A549 (cell line): ENCODE measurements around the gene GRM7. TPM values are rescaled to one million over a fixed set of nuclear protein-coding genes. Genes with fewer than 3 reads are reported as not detected.

ENCODE experiments used
- ATAC-seq, 2 experiments: fragments of 200-7000 bp in 1 of 2; fragments of >200 bp in 1 of 2; cut with Nextera tagmentation in 1 of 2; cut with Tn5 transposase in 1 of 2; 3 replicates each; pipeline versions ENCODE4 v1.8.0 to v1.9.1; 2018 to 2020; ENCODE audit warnings: mild to moderate bottlenecking in 1 of 2, moderate library complexity in 1 of 2
- CTCF ChIA-PET: fragments of 300-600 bp; sonication (Branson Sonifier 250); formaldehyde crosslinking; extraction: SDS; loops from one replicate; lab custom pipeline; 2021; ENCODE audit warnings: antibody characterized with exemption, inconsistent platforms; lab: Yijun Ruan, JAX
- POLR2A ChIA-PET: fragments of 350-600 bp; formaldehyde crosslinking; extraction: SDS; loops from one replicate; lab custom pipeline; 2021; ENCODE audit warnings: antibody characterized with exemption, inconsistent platforms; lab: Yijun Ruan, JAX
- DNase-seq, 2 experiments: peaks; one replicate each; pipeline versions ENCODE4 v3.0.0 to v3.0.0-alpha.2; 2011 to 2016; ENCODE audit warnings: low read depth in 1 of 2, low spot score in 1 of 2
- FAIRE-seq: peaks from 2 replicates; lab custom pipeline; 2011; peaks lifted over from hg19 to GRCh38; lab: Jason Lieb, UNC
- H3K27ac ChIP-seq, 2 experiments: fragments of >200 bp; sonication (Bioruptor Twin); formaldehyde crosslinking; 3 replicates each; pipeline ENCODE4 v1.5.1; 2016 to 2017
- H3K4me1 ChIP-seq: fragments of >200 bp; sonication (Bioruptor Twin); formaldehyde crosslinking; 3 replicates; pipeline ENCODE4 v1.6.1; 2016
- H3K4me2 ChIP-seq: fragments of >200 bp; sonication (Bioruptor Twin); formaldehyde crosslinking; 3 replicates; pipeline ENCODE4 v1.6.1; 2016
- H3K4me3 ChIP-seq: fragments of >200 bp; sonication (Bioruptor Twin); formaldehyde crosslinking; 3 replicates; pipeline ENCODE4 v1.5.1; 2016
- H3K9me3 ChIP-seq: fragments of >200 bp; sonication (Bioruptor Twin); formaldehyde crosslinking; 3 replicates; pipeline ENCODE4 v1.6.1; 2016
- ATOH8 ChIP-seq: fragments of 250-450 bp; sonication (Bioruptor Pico); IDR thresholded peaks from 2 replicates; pipeline ENCODE4 v1.5.0; 2020; ENCODE audit warnings: low read depth, mild to moderate bottlenecking, moderate library complexity
- BHLHE40 ChIP-seq: IDR thresholded peaks from 2 replicates; pipeline ENCODE4 v1.6.1; 2012; ENCODE audit warnings: low read depth, low read length, inconsistent platforms
- CBX8 ChIP-seq: fragments of 200-600 bp; sonication (generic); IDR thresholded peaks from 2 replicates; pipeline ENCODE4 v1.6.1; 2016
- CEBPB ChIP-seq, 2 experiments: fragments of >200 bp in 1 of 2; sonication (Bioruptor Twin) in 1 of 2; formaldehyde crosslinking in 1 of 2; IDR thresholded peaks; 2 replicates each; pipeline ENCODE4 v1.6.1; 2012 to 2016
- CHD4 ChIP-seq: fragments of 200-600 bp; sonication (generic); IDR thresholded peaks from 2 replicates; pipeline ENCODE4 v1.6.1; 2016; ENCODE audit warnings: antibody characterized with exemption, mild to moderate bottlenecking, borderline replicate concordance
- CTCF ChIP-seq: fragments of >200 bp; sonication (Bioruptor Twin); formaldehyde crosslinking; IDR thresholded peaks from 3 replicates; pipeline ENCODE4 v1.5.1; 2016
- ELK1 ChIP-seq: fragments of 150-350 bp; IDR thresholded peaks from 2 replicates; pipeline ENCODE4 v1.6.1; 2014; ENCODE audit warnings: low read depth, mild to moderate bottlenecking, low read length
- EP300 ChIP-seq, 2 experiments: fragments of >200 bp; sonication (Bioruptor Twin); formaldehyde crosslinking; IDR thresholded peaks; 2 replicates in 1 of 2; 3 replicates in 1 of 2; pipeline ENCODE4 v1.6.1; 2016 to 2017
- ESRRA ChIP-seq: fragments of 150-350 bp; IDR thresholded peaks from 2 replicates; pipeline ENCODE4 v1.6.1; 2014; ENCODE audit warnings: mild to moderate bottlenecking, low read length, borderline replicate concordance
- FOSL2 ChIP-seq, 2 experiments: fragments of 450-650 bp in 1 of 2; fragments of >200 bp in 1 of 2; sonication (Bioruptor Twin) in 1 of 2; formaldehyde crosslinking; IDR thresholded peaks; 2 replicates each; pipeline versions ENCODE4 v1.5.0 to v1.6.1; 2016 to 2020; ENCODE audit warnings: mild to moderate bottlenecking in 1 of 2, moderate library complexity in 1 of 2
- GATA3 ChIP-seq: IDR thresholded peaks from 2 replicates; pipeline ENCODE4 v1.6.1; 2012; ENCODE audit warnings: borderline replicate concordance
- HDAC2 ChIP-seq: fragments of 200-600 bp; sonication (generic); IDR thresholded peaks from 2 replicates; pipeline ENCODE4 v1.6.1; 2016
- HEYL ChIP-seq: fragments of 250-450 bp; sonication (Bioruptor Pico); IDR thresholded peaks from 2 replicates; pipeline ENCODE4 v1.8.0; 2021; ENCODE audit warnings: mild to moderate bottlenecking, moderate library complexity
- HOXB5 ChIP-seq: fragments of 250-450 bp; sonication (Bioruptor Pico); IDR thresholded peaks from 2 replicates; pipeline ENCODE4 v1.5.0; 2020; ENCODE audit warnings: mild to moderate bottlenecking, moderate library complexity
- JUN ChIP-seq, 2 experiments: fragments of >200 bp; sonication (Bioruptor Twin); formaldehyde crosslinking; IDR thresholded peaks; 2 replicates in 1 of 2; 3 replicates in 1 of 2; pipeline ENCODE4 v1.6.1; 2016 to 2017
- MAZ ChIP-seq: fragments of 150-350 bp; IDR thresholded peaks from 2 replicates; pipeline ENCODE4 v1.6.1; 2014; ENCODE audit warnings: antibody characterized with exemption, low read depth, low read length, borderline replicate concordance
- MYC ChIP-seq: IDR thresholded peaks from 2 replicates; pipeline ENCODE4 v1.6.1; 2012; ENCODE audit warnings: mild to moderate bottlenecking, inconsistent platforms, low read length, improper control_type of control experiment, borderline replicate concordance
- NFE2L2 ChIP-seq: fragments of 150-350 bp; conservative IDR thresholded peaks from 2 replicates; pipeline ENCODE4 v1.6.1; 2014; ENCODE audit warnings: low read length
- PBX3 ChIP-seq: IDR thresholded peaks from 2 replicates; pipeline ENCODE4 v1.6.1; 2012
- POLR2A ChIP-seq: IDR thresholded peaks from 2 replicates; pipeline ENCODE4 v1.6.1; 2012; ENCODE audit warnings: mild to moderate bottlenecking, low read length
- RARB ChIP-seq: fragments of 250-450 bp; sonication (Bioruptor Pico); IDR thresholded peaks from 2 replicates; pipeline ENCODE4 v1.8.0; 2021; ENCODE audit warnings: mild to moderate bottlenecking, moderate library complexity
- RFX5 ChIP-seq: fragments of 450-650 bp; IDR thresholded peaks from 2 replicates; pipeline ENCODE4 v1.7.1; 2014; ENCODE audit warnings: antibody characterized with exemption, mild to moderate bottlenecking, moderate library complexity
- SMC3 ChIP-seq: fragments of >200 bp; sonication (Bioruptor Twin); formaldehyde crosslinking; IDR thresholded peaks from 3 replicates; pipeline ENCODE4 v1.6.1; 2018; ENCODE audit warnings: inconsistent platforms
- TP53 ChIP-seq: fragments of 250-450 bp; sonication (Bioruptor Pico); IDR thresholded peaks from 2 replicates; pipeline ENCODE4 v1.5.0; 2021; ENCODE audit warnings: mild to moderate bottlenecking, moderate library complexity
- ZSCAN20 ChIP-seq: fragments of 250-450 bp; sonication (Bioruptor Pico); IDR thresholded peaks from 2 replicates; pipeline ENCODE4 v1.8.0; 2022; ENCODE audit warnings: mild to moderate bottlenecking, moderate library complexity
- WGBS: methylation state at CpG from one replicate; pipeline ENCODE4 v1.1.6; 2017; ENCODE audit errors: missing lambda C conversion rate; 5-methylcytosine and 5-hydroxymethylcytosine counted together
- polyA plus RNA-seq, 4 experiments: library from polyadenylated mRNA; depleted of rRNA in 3 of 4; stranded (reverse); fragments of >200 nt; fragmentation: RNase III in 1 of 4; extraction: RNeasy Plus Mini Kit Qiagen cat#74134 plus additional on column Dnase treatment in 1 of 4; gene quantifications; 2 replicates in 3 of 4; 3 replicates in 1 of 4; pipeline ENCODE4 v1.2.3, GENCODE V29; 2011 to 2017

The GRM7 gene
- polyA plus RNA-seq, 2 of the 4 experiments (the other 2 are of a cell fraction), result not detected

GRCh38 chr3:7700977-7701376 lies 840.1 kb downstream of the GRM7 start:
- ChIA-PET CTCF (no interaction called here), POLR2A (no interaction called here)
- DNase-seq, result no peak
- H3K27ac ChIP-seq, result no peak overlapping the region
- no peak overlapping the region for H3K4me2 ChIP-seq
- WGBS, result 31% methylated on average over 6 of the region's 6 CpGs
- FAIRE-seq, result no peak
- no peak for TF ChIP-seq CHD4
- TF ChIP-seq SMC3, result no peak
- H3K4me1 ChIP-seq, result no peaks in the 10 kb centered on the region
- no peak overlapping the region for H3K4me3 ChIP-seq
- no peaks in the 10 kb centered on the region for H3K9me3 ChIP-seq
- ATAC-seq, result no peak

GRCh38 chr3:7707187-7707586 lies 846.3 kb downstream of the GRM7 start:
- ChIA-PET POLR2A (no interaction called here), CTCF (interaction anchor here (0.6 kb wide), 1 partner anchor 9 kb away, joined by 3 read pairs; no protein-coding TSS in a partner anchor)
- Histone ChIP-seq H3K4me2 (no peak overlapping the region), H3K4me1 (no peaks in the 10 kb centered on the region), H3K27ac (no peak overlapping the region), H3K9me3 (no peaks in the 10 kb centered on the region), H3K4me3 (no peak overlapping the region)
- ATAC-seq (no peak), DNase-seq (no peak), FAIRE-seq (no peak)
- TF ChIP-seq FOSL2 (IDR thresholded peaks at IDR 0.05) (no peak), FOSL2 (CRISPR knock-in tag; IDR thresholded peaks at IDR 0.05) (no peak), GATA3 (no peak), JUN (IDR thresholded peaks at IDR 0.05) (no peak), MAZ (no peak), MYC (no peak), CTCF (no peak), CEBPB (IDR thresholded peaks at IDR 0.05) (no peak), HOXB5 (no peak)
- 38% methylated on average over 3 of the region's 3 CpGs for WGBS

GRCh38 chr3:7709376-7710082 lies 848.6 kb downstream of the GRM7 start:
- DNase-seq, result no peak
- TF ChIP-seq CBX8 (no peak), FOSL2 (IDR thresholded peaks at IDR 0.05) (no peak), FOSL2 (CRISPR knock-in tag; IDR thresholded peaks at IDR 0.05) (no peak), PBX3 (no peak), ATOH8 (CRISPR knock-in tag) (no peak)
- TF ChIP-seq, all 56 proteins: peak for 0
- Histone ChIP-seq H3K4me3 (no peak overlapping the region), H3K4me1 (no peaks in the 10 kb centered on the region), H3K9me3 (no peaks in the 10 kb centered on the region), H3K4me2 (no peak overlapping the region), H3K27ac (no peak overlapping the region)
- 13% methylated on average over 5 of the region's 5 CpGs for WGBS
- POLR2A ChIA-PET, result no interaction called here
- FAIRE-seq, result no peak
- CTCF ChIA-PET, result no interaction called here
- no peak for ATAC-seq

GRCh38 chr3:7710284-7710683 lies 849.4 kb downstream of the GRM7 start:
- H3K27ac ChIP-seq, result no peak overlapping the region
- TF ChIP-seq POLR2A (no peak), RFX5 (no peak), GATA3 (no peak), EP300 (IDR thresholded peaks at IDR 0.05) (no peak), RARB (CRISPR knock-in tag) (no peak), ESRRA (no peak), ZSCAN20 (CRISPR knock-in tag) (no peak), ELK1 (no peak), MAZ (no peak), HEYL (no peak), CBX8 (no peak), HOXB5 (no peak), BHLHE40 (no peak), NFE2L2 (no peak), TP53 (no peak), HDAC2 (no peak)
- TF ChIP-seq, all 56 proteins: peak for 0
- DNase-seq (no peak), FAIRE-seq (no peak), ATAC-seq (no peak)
- 45% methylated on average over 3 of the region's 3 CpGs for whole genome bisulfite sequencing
- CTCF ChIA-PET, result no interaction called here
- POLR2A ChIA-PET, result no interaction called here
- H3K4me2 ChIP-seq, result no peak overlapping the region
- H3K4me1 ChIP-seq, result no peaks in the 10 kb centered on the region
- H3K4me3 ChIP-seq, result no peak overlapping the region
- no peaks in the 10 kb centered on the region for H3K9me3 ChIP-seq
